Astrocyte (in vitro differentiated cells and primary cell): Measurements from ENCODE around the gene GDF7. TPM values are rescaled to one million over a fixed set of nuclear protein-coding genes. Genes with fewer than 3 reads are reported as not detected.

Experiments used
- DNase-seq: peaks from one replicate; pipeline ENCODE4 v3.0.0-alpha.2; 2010; ENCODE audit warnings: low read depth
- FAIRE-seq: peaks from 2 replicates; lab custom pipeline; 2011; peaks lifted over from hg19 to GRCh38; lab: Jason Lieb, UNC
- H2AFZ ChIP-seq: 2 replicates; pipeline ENCODE4 v1.6.0; 2012; ENCODE audit warnings: low read depth, low read length, inconsistent platforms
- H3K27ac ChIP-seq: 2 replicates; pipeline ENCODE4 v1.5.1; 2011; ENCODE audit warnings: low read depth, low read length, inconsistent platforms
- H3K27me3 ChIP-seq: 2 replicates; pipeline ENCODE4 v1.6.0; 2011; ENCODE audit warnings: low read length, inconsistent platforms; ENCODE audit not compliant: insufficient read depth
- H3K36me3 ChIP-seq: 2 replicates; pipeline ENCODE4 v1.5.1; 2011; ENCODE audit warnings: low read length, inconsistent platforms; ENCODE audit not compliant: insufficient read depth
- H3K4me1 ChIP-seq: 2 replicates; pipeline ENCODE4 v1.5.1; 2011; ENCODE audit warnings: low read length, inconsistent platforms; ENCODE audit not compliant: insufficient read depth
- H3K4me2 ChIP-seq: 2 replicates; pipeline ENCODE4 v1.6.0; 2012; ENCODE audit warnings: low read length, inconsistent platforms
- H3K4me3 ChIP-seq: 2 replicates; pipeline ENCODE4 v1.5.1; 2011; ENCODE audit warnings: low read depth, mild to moderate bottlenecking, low read length, inconsistent platforms; ENCODE audit not compliant: insufficient read depth
- H3K79me2 ChIP-seq: 2 replicates; pipeline ENCODE4 v1.6.0; 2012; ENCODE audit warnings: mild to moderate bottlenecking, low read length, inconsistent platforms; ENCODE audit not compliant: insufficient read depth
- H3K9ac ChIP-seq: 2 replicates; pipeline ENCODE4 v1.6.0; 2012; ENCODE audit warnings: mild to moderate bottlenecking, low read length, inconsistent platforms
- H3K9me3 ChIP-seq: 2 replicates; pipeline ENCODE4 v1.5.1; 2012; ENCODE audit warnings: low read depth, mild to moderate bottlenecking, low read length, inconsistent platforms; ENCODE audit not compliant: insufficient read depth
- H4K20me1 ChIP-seq: 2 replicates; pipeline ENCODE4 v1.6.0; 2012; ENCODE audit warnings: low read length, inconsistent platforms; ENCODE audit not compliant: insufficient read depth
- H3K27ac Mint-ChIP-seq: one replicate; pipeline ENCODE4 v1.8.0; 2021; ENCODE audit warnings: mild to moderate bottlenecking, mixed read lengths; ENCODE audit not compliant: unreplicated experiment
- H3K27me3 Mint-ChIP-seq: one replicate; pipeline ENCODE4 v1.8.0; 2021; ENCODE audit warnings: low read depth, mixed read lengths; ENCODE audit not compliant: unreplicated experiment
- H3K36me3 Mint-ChIP-seq: one replicate; pipeline ENCODE4 v1.8.0; 2021; ENCODE audit warnings: low read depth, mixed read lengths; ENCODE audit not compliant: unreplicated experiment
- H3K4me1 Mint-ChIP-seq: one replicate; pipeline ENCODE4 v1.8.0; 2021; ENCODE audit warnings: low read depth, mixed read lengths; ENCODE audit not compliant: unreplicated experiment
- H3K4me3 Mint-ChIP-seq: one replicate; pipeline ENCODE4 v1.8.0; 2021; ENCODE audit warnings: mild to moderate bottlenecking, moderate library complexity, mixed read lengths; ENCODE audit not compliant: unreplicated experiment
- H3K9me3 Mint-ChIP-seq: one replicate; pipeline ENCODE4 v1.8.0; 2021; ENCODE audit warnings: mild to moderate bottlenecking, mixed read lengths; ENCODE audit not compliant: unreplicated experiment
- CTCF ChIP-seq: IDR thresholded peaks from 2 replicates; pipeline ENCODE4 v1.5.1; 2011; ENCODE audit warnings: low read depth, mild to moderate bottlenecking, inconsistent platforms, low read length, moderate library complexity; ENCODE audit not compliant: insufficient read depth
- EZH2 ChIP-seq: IDR thresholded peaks from 2 replicates; pipeline ENCODE4 v1.6.1; 2012; ENCODE audit warnings: mild to moderate bottlenecking, low read length, inconsistent platforms; ENCODE audit not compliant: insufficient read depth
- total RNA-seq: library from RNA; stranded (reverse); gene quantifications from 2 replicates; pipeline ENCODE4 v1.2.1, GENCODE V29; 2021

The GDF7 gene
- total RNA-seq, 1 donor from 2014 or later, result 1.9 TPM

DNA sequence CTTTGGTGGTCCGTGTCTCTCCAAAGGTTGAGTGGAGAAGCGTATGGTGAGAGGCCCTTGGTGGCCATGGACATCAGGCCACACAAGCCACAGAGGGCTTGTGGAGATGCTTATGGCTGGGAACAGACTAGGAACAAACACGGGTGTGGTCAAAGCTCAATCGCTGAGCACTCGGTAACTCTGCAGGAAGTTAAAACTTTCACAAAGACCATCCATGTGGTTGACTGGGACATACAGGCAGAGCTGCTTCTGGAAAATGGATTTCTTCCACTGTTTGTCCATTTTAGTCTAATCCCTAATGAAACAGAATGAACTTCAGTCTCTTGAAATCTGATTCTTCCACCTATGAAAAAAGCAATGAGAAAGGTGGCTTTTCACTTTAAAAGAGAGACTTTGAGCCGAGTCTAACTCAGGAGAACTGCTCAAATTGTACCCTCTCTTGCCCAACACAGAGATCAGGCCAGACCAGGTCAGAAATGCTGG lies 17.7 kb downstream of the GDF7 start:
- Histone ChIP-seq H3K4me1 (no peaks in the 10 kb centered on the region), H4K20me1 (no peaks in the 10 kb centered on the region), H3K4me3 (no peak overlapping the region), H3K27me3 (no peaks in the 10 kb centered on the region), H3K79me2 (no peaks in the 10 kb centered on the region), H3K9ac (no peak overlapping the region), H3K4me2 (no peak overlapping the region), H3K27ac (no peak overlapping the region), H3K9me3 (no peaks in the 10 kb centered on the region), H2AFZ (no peak overlapping the region), H3K36me3 (no peaks in the 10 kb centered on the region)
- DNase-seq (no peak), FAIRE-seq (no peak)
- no peaks in the 10 kb centered on the region for H3K27me3 Mint-ChIP-seq
- no peak overlapping the region for H3K4me3 Mint-ChIP-seq
- peaks cover 2% of the 10 kb centered on the region for H3K9me3 Mint-ChIP-seq
- H3K27ac Mint-ChIP-seq, result no peak overlapping the region
- TF ChIP-seq EZH2 (no peak), CTCF (no peak)
- H3K36me3 Mint-ChIP-seq, result peaks cover 36% of the 10 kb centered on the region
- no peaks in the 10 kb centered on the region for H3K4me1 Mint-ChIP-seq

GRCh38 chr2:20687260-20687832 lies 20.4 kb downstream of the GDF7 start:
- no peak overlapping the region for H3K4me3 Mint-ChIP-seq
- Histone ChIP-seq H3K4me3 (no peak overlapping the region), H3K27me3 (no peaks in the 10 kb centered on the region), H3K9me3 (no peaks in the 10 kb centered on the region), H4K20me1 (no peaks in the 10 kb centered on the region), H3K79me2 (no peaks in the 10 kb centered on the region), H3K9ac (no peak overlapping the region), H3K4me2 (no peak overlapping the region), H3K27ac (no peak overlapping the region), H3K36me3 (no peaks in the 10 kb centered on the region), H3K4me1 (no peaks in the 10 kb centered on the region), H2AFZ (no peak overlapping the region)
- FAIRE-seq (no peak), DNase-seq (no peak)
- peaks cover 32% of the 10 kb centered on the region for H3K36me3 Mint-ChIP-seq
- H3K9me3 Mint-ChIP-seq, result peaks cover 2% of the 10 kb centered on the region
- TF ChIP-seq EZH2, result no peak
- no peak for TF ChIP-seq CTCF
- H3K4me1 Mint-ChIP-seq, result no peaks in the 10 kb centered on the region
- no peak overlapping the region for H3K27ac Mint-ChIP-seq
- no peaks in the 10 kb centered on the region for H3K27me3 Mint-ChIP-seq
